SW480 (cell line): ENCODE data around the gene NEURL4.

Source experiments
- DNase-seq: peaks from one replicate; pipeline ENCODE4 v3.0.0-alpha.2; 2016; ENCODE audit warnings: low spot score

Gene NEURL4

GRCh38 chr17:7279448-7279847 is 49.7 kb downstream of the NEURL4 start:
- DNase-seq, result no peak

GRCh38 chr17:7266784-7267183 is 62.4 kb downstream of the NEURL4 start:
- no peak for DNase-seq
